Endothelial cell (in vitro differentiated cells): Measurements from ENCODE around the gene MYEF2. TPM values are rescaled to one million over a fixed set of nuclear protein-coding genes. Genes with fewer than 3 reads are reported as not detected.

ENCODE experiments used
- DNase-seq: peaks from one replicate; pipeline ENCODE4 v3.0.0; 2021; ENCODE audit warnings: low spot score
- H3K27ac Mint-ChIP-seq: one replicate; pipeline ENCODE4 v1.8.0; 2021; ENCODE audit warnings: mixed read lengths, inconsistent platforms; ENCODE audit not compliant: unreplicated experiment
- H3K27me3 Mint-ChIP-seq: one replicate; pipeline ENCODE4 v1.8.0; 2021; ENCODE audit warnings: mild to moderate bottlenecking, moderate library complexity, mixed read lengths, inconsistent platforms; ENCODE audit not compliant: unreplicated experiment
- H3K36me3 Mint-ChIP-seq: one replicate; pipeline ENCODE4 v1.8.0; 2021; ENCODE audit warnings: mild to moderate bottlenecking, low read depth, mixed read lengths, inconsistent platforms; ENCODE audit not compliant: unreplicated experiment
- H3K4me1 Mint-ChIP-seq: one replicate; pipeline ENCODE4 v1.8.0; 2021; ENCODE audit warnings: mild to moderate bottlenecking, mixed read lengths, inconsistent platforms; ENCODE audit not compliant: unreplicated experiment
- H3K4me3 Mint-ChIP-seq: one replicate; pipeline ENCODE4 v1.8.0; 2021; ENCODE audit warnings: mild to moderate bottlenecking, mixed read lengths, inconsistent platforms; ENCODE audit not compliant: unreplicated experiment
- H3K9me3 Mint-ChIP-seq: one replicate; pipeline ENCODE4 v1.8.0; 2021; ENCODE audit warnings: mixed read lengths, inconsistent platforms; ENCODE audit not compliant: unreplicated experiment
- total RNA-seq: library from RNA; stranded (reverse); fragmentation: NEBNext Ultra II Directional; extraction: Animal tissue kit (Norgen Biotek cat#: 25700); gene quantifications from one replicate; pipeline ENCODE4 v1.2.1, GENCODE V29; 2021; ENCODE audit not compliant: unreplicated experiment
- TF ChIP-seq, protein P1 (sequence below): fragments of 200-600 bp; sonication (generic); IDR thresholded peaks from one replicate; pipeline ENCODE4 v1.5.0; 2021; ENCODE audit warnings: antibody characterized with exemption; ENCODE audit not compliant: unreplicated experiment

Gene MYEF2
- total RNA-seq, 1 donor from 2014 or later = 45.9 TPM

DNA sequence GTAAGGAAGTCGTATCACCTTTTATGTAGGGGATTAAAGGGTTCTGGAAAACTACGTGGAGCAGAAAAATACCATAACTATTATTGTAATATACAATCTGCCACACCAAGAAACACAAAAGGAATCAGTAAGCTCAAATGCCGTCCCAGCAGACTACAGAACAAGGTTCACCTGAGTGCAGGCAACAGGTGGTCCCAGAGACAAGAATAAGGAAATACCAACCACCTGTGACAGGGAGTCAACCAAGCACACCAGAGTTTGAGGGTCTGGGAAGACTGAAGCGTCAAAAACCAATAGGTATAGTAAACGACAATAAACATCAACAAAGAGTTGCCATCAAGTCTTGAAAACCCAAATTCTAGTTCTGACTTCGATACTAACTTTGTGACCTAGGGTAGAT lies 45.2 kb downstream of the MYEF2 start:
- no peak overlapping the region for H3K4me3 Mint-ChIP-seq
- H3K9me3 Mint-ChIP-seq = no peaks in the 10 kb centered on the region
- no peaks in the 10 kb centered on the region for H3K27me3 Mint-ChIP-seq
- H3K27ac Mint-ChIP-seq = no peak overlapping the region
- H3K36me3 Mint-ChIP-seq = no peaks in the 10 kb centered on the region
- TF ChIP-seq, protein P1, sequence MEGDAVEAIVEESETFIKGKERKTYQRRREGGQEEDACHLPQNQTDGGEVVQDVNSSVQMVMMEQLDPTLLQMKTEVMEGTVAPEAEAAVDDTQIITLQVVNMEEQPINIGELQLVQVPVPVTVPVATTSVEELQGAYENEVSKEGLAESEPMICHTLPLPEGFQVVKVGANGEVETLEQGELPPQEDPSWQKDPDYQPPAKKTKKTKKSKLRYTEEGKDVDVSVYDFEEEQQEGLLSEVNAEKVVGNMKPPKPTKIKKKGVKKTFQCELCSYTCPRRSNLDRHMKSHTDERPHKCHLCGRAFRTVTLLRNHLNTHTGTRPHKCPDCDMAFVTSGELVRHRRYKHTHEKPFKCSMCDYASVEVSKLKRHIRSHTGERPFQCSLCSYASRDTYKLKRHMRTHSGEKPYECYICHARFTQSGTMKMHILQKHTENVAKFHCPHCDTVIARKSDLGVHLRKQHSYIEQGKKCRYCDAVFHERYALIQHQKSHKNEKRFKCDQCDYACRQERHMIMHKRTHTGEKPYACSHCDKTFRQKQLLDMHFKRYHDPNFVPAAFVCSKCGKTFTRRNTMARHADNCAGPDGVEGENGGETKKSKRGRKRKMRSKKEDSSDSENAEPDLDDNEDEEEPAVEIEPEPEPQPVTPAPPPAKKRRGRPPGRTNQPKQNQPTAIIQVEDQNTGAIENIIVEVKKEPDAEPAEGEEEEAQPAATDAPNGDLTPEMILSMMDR = no peak
- DNase-seq = no peak
- H3K4me1 Mint-ChIP-seq = peaks cover 2% of the 10 kb centered on the region

DNA sequence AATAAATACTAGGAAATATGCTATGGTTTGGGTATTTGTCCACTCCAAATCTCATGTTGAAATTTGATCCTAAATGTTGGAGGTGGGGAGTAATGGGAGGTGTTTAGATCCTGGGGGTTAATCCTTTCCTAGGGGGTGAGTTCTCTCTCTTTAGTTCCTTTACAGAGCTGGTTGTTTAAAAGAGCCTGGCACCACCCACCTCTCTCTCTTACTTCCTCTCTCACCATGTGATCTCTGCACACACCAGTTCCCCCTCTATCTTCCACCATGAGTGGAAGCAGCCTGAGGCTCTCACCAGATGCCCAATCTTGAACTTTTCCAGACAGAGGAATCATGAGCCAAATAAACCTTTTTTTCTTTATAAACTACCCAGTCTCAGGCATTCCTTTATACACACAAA lies 46.8 kb downstream of the MYEF2 start:
- DNase-seq = no peak
- Mint-ChIP-seq H3K9me3 (no peaks in the 10 kb centered on the region), H3K4me3 (no peak overlapping the region), H3K4me1 (peaks cover 2% of the 10 kb centered on the region), H3K36me3 (no peaks in the 10 kb centered on the region), H3K27ac (no peak overlapping the region), H3K27me3 (no peaks in the 10 kb centered on the region)
- TF ChIP-seq, protein P1 = no peak

DNA sequence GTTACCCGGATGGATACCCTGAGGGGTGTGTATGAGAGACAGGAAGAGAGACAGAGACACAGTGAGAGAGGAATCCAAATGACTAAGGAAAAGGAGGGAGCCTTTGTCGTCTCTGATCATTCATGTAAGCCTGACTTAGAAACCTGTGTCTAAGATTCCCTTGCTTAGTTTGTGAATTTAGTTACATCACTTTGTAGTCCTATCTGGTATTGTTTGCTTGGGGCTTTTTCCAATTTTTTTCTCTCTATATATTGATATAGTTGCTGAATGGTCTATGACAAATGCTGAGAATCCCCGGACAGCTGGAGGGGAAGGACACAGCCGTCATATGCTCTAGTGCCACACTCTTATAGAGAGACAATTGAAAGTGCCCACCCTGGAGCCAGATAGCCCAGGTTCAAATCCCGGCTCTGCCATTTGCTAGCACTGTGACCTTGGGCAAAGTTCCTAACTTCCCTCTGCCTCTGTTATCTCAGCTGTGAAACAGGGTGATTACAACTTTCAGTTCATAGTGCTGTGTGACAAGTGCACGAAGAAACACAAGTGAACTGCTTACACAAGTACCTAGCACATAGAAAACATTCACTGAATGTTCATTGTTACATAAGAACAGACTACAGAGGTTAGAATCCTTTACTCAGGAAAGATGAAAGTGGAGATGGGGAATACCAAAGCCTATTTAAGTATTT lies 51.3 kb downstream of the MYEF2 start:
- Mint-ChIP-seq H3K9me3 (no peaks in the 10 kb centered on the region), H3K4me3 (no peak overlapping the region), H3K36me3 (no peaks in the 10 kb centered on the region), H3K27me3 (no peaks in the 10 kb centered on the region), H3K27ac (no peak overlapping the region), H3K4me1 (peaks cover 4% of the 10 kb centered on the region)
- TF ChIP-seq, protein P1 = no peak
- no peak for DNase-seq

DNA sequence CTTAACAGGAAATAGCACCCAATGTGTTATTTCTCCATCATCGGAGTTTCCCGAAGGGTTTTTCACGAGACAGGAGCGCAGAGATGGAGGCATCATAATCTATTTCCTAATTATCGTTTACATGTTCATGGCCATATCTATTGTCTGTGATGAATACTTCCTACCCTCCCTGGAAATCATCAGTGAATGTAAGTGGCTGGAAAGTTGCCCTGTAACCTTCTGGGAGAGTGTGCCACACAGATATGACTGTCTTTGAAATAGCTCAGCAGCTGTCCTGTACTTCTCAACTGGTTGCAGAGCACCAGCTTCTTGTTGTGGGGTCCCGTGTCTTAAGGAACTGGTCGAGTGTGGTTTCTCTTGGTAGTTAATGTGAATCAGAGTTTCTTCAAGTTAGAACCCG lies 56.2 kb downstream of the MYEF2 start:
- DNase-seq = no peak
- H3K4me3 Mint-ChIP-seq = no peak overlapping the region
- H3K9me3 Mint-ChIP-seq = no peaks in the 10 kb centered on the region
- H3K27me3 Mint-ChIP-seq = no peaks in the 10 kb centered on the region
- H3K36me3 Mint-ChIP-seq = no peaks in the 10 kb centered on the region
- H3K27ac Mint-ChIP-seq = no peak overlapping the region
- TF ChIP-seq, protein P1 = no peak
- H3K4me1 Mint-ChIP-seq = peaks cover 7% of the 10 kb centered on the region

DNA sequence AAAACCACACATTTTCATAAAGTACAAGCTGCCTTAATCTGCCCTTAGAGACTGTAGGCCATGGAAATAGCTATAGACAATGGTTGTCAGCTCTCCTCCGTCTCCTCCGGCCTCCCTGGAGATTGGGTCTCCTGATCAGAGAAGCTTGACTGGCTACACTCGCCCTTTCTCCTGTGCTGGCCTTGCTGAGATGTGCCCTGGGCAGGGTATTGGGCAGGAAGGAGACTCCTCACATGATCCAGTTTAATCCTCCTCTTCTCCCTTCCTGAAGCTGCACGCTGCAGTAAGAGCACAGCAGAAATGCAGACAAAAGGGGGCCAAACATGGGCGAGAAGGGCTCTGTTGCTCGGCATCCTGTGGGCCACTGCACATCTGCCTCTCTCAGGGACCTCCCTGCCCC lies 57.4 kb downstream of the MYEF2 start, which contains the start of gene SLC24A5:
Gene SLC24A5, plus strand, starts transcription at position 246 of the 400 bp plus-strand sequence. Its CDS starts 55 bp downstream, at position 301.
- Mint-ChIP-seq H3K4me1 (peaks cover 7% of the 10 kb centered on the region), H3K27ac (no peak within 1 kb of the TSS), H3K27me3 (no peaks in the 10 kb centered on the region), H3K36me3 (no peaks in the 10 kb centered on the region), H3K9me3 (no peaks in the 10 kb centered on the region), H3K4me3 (no peak within 1 kb of the TSS)
- DNase-seq = no peak
- TF ChIP-seq, protein P1 = no peak
